ENCODE results near the gene RYR2.

RYR2 gene

DNA sequence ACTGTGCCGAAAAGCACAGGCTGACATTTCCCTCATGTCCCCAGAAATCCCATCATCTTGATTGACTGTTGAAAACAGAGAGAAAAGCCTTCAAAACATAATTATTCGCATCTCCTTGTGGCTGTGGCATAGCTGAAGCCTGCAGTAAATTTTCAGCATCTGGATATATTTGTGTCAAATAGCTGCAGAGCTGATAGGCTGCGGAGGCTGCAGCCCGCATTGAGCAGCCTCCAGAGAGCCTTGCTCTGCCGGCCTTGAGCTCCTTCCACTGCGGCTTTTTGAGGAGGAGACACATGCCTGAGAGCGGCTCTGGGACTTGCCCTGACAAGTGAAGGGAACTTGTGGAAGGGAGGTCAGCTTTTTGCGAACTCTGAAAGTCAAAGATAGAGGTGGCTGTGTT lies 144.7 kb downstream of the RYR2 start:
- Histone ChIP-seq H3K9me3 (no peaks in the 10 kb centered on the region), H3K4me1 (no peaks in the 10 kb centered on the region; the same call in 1 of the 2 replicates), H3K4me3 (ENCODE audit: low read depth, low read length) (no peak overlapping the region), H3K36me3 (no peaks in the 10 kb centered on the region), H3K27me3 (no peaks in the 10 kb centered on the region)
- no peak for DNase-seq
- TF ChIP-seq, protein P1, sequence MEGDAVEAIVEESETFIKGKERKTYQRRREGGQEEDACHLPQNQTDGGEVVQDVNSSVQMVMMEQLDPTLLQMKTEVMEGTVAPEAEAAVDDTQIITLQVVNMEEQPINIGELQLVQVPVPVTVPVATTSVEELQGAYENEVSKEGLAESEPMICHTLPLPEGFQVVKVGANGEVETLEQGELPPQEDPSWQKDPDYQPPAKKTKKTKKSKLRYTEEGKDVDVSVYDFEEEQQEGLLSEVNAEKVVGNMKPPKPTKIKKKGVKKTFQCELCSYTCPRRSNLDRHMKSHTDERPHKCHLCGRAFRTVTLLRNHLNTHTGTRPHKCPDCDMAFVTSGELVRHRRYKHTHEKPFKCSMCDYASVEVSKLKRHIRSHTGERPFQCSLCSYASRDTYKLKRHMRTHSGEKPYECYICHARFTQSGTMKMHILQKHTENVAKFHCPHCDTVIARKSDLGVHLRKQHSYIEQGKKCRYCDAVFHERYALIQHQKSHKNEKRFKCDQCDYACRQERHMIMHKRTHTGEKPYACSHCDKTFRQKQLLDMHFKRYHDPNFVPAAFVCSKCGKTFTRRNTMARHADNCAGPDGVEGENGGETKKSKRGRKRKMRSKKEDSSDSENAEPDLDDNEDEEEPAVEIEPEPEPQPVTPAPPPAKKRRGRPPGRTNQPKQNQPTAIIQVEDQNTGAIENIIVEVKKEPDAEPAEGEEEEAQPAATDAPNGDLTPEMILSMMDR (IDR thresholded peaks at IDR 0.05; ENCODE audit: low read depth, low read length), result no peak

DNA sequence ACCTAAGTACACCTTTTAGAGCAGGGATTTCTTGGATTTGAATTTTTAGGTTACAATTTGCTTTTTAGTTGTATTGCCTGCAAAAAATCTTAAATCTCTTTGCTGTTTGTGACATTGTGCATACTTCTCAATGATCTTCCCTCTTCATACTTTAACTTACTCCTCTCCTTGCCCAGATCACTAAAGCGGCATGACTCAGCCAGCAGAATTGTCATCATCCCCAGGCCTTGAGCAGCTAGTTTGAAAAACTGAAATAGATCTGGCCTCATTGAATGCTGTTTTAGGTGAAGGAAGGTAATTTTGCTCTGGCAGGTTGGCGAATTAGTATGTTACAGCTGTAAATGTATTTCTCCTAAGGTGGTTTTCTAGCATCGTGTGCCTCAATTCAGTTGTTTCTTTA lies 145.9 kb downstream of the RYR2 start:
- TF ChIP-seq, protein P1 (IDR thresholded peaks at IDR 0.05; ENCODE audit: low read depth, low read length), result no peak
- Histone ChIP-seq H3K27me3 (no peaks in the 10 kb centered on the region), H3K36me3 (no peaks in the 10 kb centered on the region), H3K4me1 (no peaks in the 10 kb centered on the region; the same call in 1 of the 2 replicates), H3K4me3 (ENCODE audit: low read depth, low read length) (no peak overlapping the region), H3K9me3 (no peaks in the 10 kb centered on the region)
- no peak for DNase-seq

DNA sequence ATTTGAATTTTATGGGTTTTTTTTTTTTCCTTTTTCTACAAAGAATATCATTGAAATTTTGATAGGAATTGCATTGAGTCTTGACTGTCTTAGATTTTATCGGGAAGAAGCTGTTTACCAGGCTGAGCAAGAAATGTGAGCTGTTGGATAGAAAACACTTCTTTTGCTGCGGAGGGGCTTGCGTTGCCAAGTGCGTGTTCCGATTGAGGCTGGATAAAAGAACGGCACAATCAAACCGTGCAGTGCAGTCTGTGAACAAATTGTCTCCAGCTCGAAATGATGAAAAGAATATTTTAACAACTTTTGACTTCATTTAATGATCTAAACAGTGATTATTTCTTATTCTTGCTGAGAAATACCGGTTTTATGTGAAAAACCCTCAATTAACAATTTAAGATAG lies 149.4 kb downstream of the RYR2 start:
- Histone ChIP-seq H3K4me3 (ENCODE audit: low read depth, low read length) (no peak overlapping the region), H3K4me1 (no peaks in the 10 kb centered on the region), H3K36me3 (no peaks in the 10 kb centered on the region), H3K9me3 (no peaks in the 10 kb centered on the region), H3K27me3 (no peaks in the 10 kb centered on the region)
- DNase-seq, result no peak
- TF ChIP-seq, protein P1 (IDR thresholded peaks at IDR 0.05; ENCODE audit: low read depth, low read length), result no peak

DNA sequence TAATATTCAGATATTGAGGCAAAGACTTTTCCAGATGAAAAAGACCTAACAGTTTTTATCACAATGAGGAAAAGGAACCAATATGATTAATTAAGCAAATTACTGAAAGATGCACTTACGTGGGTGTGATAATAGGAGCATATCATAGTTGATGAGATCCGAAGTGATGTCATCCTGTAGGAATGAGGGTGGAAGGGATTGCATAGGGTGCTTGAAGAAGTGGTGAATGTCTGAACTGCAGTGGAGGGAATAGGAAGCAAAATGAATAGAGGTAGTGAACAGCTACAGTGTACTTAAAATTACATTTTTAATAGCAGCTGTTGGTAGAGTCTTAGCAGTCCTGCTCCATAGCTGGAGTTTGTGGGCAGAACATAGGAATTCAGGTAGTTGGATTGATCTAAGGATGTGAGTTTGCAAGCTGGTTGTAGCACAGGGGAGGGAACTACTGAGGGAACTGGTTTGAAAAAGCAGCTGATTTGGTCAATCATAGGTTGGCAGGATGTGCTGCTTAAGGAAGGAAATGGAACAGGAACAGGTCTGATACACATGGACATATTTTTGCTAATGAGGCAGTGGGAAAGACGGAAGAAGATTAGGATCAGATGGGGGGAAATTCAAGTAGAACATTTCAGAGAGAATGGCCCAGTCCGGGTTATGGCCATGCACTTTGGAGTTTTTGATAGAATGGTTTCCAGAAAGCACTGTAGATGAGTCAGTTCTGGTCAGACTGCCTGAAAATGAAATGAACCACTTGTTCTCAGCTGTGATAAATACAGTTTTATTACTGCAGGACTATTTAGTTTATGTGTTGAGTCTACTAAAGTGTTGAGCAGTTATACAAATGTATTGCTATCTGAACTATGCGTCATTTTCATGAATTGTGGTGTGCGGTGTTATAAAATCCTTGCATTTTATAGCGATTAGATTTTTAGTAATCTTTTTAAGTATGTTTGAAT lies 155.8 kb downstream of the RYR2 start:
- H3K4me1 ChIP-seq, result no peaks in the 10 kb centered on the region
- no peaks in the 10 kb centered on the region for H3K36me3 ChIP-seq
- H3K9me3 ChIP-seq, result no peaks in the 10 kb centered on the region
- H3K4me3 ChIP-seq (ENCODE audit: low read depth, low read length), result no peak overlapping the region
- TF ChIP-seq, protein P1 (IDR thresholded peaks at IDR 0.05; ENCODE audit: low read depth, low read length), result no peak
- no peaks in the 10 kb centered on the region for H3K27me3 ChIP-seq
- DNase-seq, result no peak

DNA sequence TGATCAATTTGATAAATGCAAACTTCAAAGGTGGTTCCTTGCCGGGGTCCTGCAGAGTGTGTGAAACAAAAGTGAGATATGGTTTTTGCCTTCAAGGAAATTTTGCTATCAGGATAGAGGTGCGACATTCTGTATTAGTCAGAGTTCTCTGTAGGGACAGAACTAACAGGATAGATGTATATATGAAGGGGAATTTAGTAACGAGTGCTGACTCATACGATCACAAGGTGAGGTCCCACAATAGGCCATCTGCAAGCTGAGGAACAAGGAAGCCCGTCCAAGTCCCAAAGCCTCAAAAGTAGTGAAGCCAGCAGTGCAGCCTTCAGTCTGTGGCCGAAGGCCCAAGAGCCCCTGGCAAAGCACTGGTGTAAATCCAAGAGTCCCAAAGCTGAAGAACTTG lies 157.0 kb downstream of the RYR2 start:
- TF ChIP-seq, protein P1 (IDR thresholded peaks at IDR 0.05; ENCODE audit: low read depth, low read length), result no peak
- DNase-seq, result no peak
- no peak overlapping the region for H3K4me3 ChIP-seq (ENCODE audit: low read depth, low read length)
- no peaks in the 10 kb centered on the region for H3K36me3 ChIP-seq
- H3K9me3 ChIP-seq, result no peaks in the 10 kb centered on the region
- H3K27me3 ChIP-seq, result no peaks in the 10 kb centered on the region
- H3K4me1 ChIP-seq, result no peaks in the 10 kb centered on the region

DNA sequence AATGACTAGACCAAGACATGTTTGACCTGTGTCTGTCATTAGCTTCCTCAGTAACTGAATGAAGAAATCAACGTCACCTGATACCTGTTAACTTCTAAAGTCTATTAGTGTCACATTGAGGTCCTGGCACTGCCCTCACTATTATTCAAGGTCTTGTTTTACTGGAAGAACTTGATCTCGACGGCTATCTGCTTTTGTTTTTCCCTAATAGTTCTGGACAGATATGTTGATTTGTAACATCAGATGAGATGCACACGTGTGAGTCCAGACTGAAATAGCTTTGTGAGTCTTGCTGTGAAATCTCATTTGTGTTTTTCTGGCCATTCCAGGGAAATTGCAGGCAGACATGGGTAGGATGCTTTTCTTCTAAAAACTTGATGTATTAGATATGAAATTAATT lies 159.2 kb downstream of the RYR2 start:
- no peaks in the 10 kb centered on the region for H3K27me3 ChIP-seq
- no peaks in the 10 kb centered on the region for H3K9me3 ChIP-seq
- TF ChIP-seq, protein P1 (IDR thresholded peaks at IDR 0.05; ENCODE audit: low read depth, low read length), result no peak
- no peaks in the 10 kb centered on the region for H3K36me3 ChIP-seq
- no peak for DNase-seq
- H3K4me1 ChIP-seq, result no peaks in the 10 kb centered on the region
- H3K4me3 ChIP-seq (ENCODE audit: low read depth, low read length), result no peak overlapping the region

Data from BE2C (cell line).